NOMO-1 treated with DMSO at 0.1 percent for 48 hours (cell line): ENCODE measurements around the gene HNRNPF.

Experiments used
- DNase-seq: peaks from one replicate; lab custom pipeline; 2025; ENCODE audit not compliant: unreplicated experiment; lab: John Stamatoyannopoulos, UW

The HNRNPF gene

DNA sequence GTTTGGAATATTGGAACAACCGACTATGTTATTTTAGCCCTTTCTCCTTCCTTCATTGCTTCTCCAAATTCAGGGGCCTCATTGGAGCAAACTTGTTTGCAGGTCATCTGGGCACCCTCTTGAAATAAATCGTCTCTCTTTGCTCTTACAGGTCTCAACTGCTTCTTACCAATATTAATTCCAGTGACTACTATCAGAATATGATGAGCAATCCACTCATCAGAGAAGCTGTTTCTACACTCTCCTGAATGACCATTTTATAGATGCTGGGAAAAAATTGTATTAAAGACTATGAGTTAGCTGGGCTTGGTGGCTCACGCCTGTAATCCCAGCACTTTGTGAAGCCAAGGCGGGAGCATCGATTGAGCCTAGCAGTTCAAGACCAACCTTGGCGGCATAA lies 12.5 kb upstream of the HNRNPF start:
- DNase-seq, result no peak

DNA sequence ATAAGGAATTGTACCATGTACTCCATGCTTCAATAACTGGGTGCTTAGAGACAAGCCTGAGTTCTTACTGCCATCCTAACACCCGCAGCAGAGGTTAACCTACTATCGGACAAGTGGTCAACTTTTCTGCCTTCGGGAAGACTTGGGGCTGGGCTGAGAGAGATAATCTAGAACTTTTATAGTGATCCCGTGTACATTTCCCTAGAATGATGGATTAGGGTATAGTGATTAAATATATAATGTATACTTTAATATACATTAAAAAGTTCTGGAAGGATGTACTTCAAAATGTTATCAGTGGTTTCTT lies 12.2 kb upstream of the HNRNPF start:
- DNase-seq, result no peak

DNA sequence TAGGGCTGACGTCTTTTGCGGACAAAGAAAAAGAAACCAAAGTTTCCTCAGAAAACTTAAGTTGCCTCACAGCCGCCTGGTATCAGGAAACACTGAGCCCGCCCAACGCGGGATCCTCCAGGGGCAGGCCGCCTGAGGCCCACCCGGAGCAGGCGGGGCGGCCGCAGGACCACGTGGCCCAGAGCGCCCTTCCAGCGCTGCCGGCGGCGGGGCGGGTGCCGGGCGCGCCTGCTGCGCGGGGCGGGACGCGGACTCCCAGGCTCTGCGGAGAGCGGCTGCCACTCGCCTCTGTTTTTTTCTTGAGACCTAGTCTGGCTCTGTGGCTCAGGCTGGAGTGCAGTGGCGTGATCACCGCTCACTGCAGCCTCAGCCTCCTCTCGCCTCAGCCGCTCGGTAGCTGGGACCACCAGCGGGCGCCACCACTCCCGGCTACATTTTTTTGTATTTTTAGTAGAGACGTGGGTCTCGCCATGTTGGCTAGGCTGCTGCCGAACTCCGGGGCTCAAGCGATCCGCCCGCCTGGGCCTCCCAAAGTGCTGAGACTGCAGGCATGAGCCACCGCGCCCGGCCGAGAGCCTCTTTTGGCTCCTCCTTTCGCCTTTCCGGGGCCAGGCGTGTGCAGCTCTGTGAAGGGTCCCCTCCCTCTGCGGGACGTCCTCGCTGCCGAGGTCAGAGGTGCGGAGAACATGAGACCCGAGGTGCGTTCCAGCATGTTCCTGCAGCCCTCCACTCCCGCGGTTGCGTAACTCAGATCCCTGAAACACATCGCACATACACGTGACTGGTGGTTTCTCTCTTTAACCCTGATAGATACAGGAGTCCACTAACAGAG lies 11.6 kb upstream of the HNRNPF start:
- DNase-seq, result peak; percentile 89

DNA sequence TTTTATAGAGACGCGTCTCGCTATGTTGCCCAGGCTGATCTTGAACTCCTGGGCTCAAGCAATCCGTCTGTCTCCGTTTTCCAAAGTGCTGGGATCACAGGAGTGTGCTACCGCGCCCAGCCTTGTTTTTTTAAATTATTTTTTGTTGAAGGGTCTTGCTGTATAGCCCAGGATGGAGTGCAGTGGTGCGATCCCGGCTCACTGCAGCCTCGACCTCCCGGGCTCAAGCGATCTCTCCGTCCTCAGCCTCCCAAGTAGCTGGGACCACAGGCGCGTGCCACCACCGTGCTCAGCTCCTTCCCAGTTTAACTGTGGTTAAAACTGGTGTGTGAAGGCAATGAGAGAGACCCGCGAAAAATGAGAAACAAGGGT lies 11.0 kb upstream of the HNRNPF start:
- no peak for DNase-seq

DNA sequence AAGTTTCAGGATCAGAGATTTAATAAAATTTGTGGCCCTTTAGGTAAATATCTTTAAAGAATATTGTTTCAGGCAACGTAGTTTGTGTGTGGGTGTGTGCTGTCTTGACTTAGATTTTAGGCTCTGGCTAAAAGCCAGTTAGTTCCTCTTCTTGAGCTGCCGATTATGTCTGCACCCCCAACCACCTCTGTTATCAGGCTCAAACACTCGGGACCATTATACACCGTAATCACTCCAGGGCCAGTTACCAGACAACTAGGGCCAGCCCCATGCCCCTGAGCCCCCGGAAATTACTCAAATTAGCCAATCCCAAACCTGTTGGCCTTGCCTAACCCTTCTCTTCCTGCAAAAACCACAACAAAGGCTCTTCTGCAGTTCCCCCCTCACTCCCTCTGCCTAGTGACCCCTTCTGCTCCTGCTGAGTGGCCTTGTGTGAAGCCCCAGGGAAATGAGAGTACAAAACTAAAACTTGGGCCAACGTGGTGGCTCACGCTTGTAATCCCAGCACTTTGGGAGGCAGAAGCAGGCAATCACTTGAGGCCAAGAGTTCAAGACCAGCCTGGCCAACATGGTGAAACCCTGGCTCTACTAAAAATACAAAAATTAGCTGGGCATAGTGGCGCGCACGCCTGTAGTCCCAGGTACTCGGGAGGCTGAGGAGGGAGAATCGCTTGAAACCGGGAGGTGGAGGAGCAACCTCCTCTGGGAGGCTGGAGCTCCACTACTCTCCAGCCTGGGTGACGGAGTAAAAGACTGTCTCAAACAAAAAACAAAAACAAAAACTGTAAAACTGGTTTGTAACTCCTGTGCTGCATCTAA lies 9.2 kb upstream of the HNRNPF start:
- peak; percentile 98 for DNase-seq

DNA sequence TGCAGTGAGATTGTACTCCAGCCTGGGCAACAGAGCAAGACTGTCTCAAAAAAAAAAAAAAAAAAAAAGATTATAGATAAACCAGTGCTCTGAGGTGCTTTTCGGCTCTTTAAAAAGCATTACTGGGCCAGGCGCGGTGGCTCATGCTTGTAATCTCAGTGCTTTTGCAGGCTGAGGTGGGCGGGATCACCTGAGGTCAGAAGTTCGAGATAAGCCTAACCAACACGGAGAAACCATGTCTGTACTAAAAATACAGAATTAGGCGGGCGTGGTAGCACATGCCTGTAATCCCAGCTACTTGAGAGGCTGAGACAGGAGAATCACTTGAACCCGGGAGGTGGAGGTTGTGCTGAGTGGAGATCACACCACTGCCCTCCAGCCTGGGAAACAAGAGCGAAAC lies 6.6 kb upstream of the HNRNPF start:
- DNase-seq, result no peak

DNA sequence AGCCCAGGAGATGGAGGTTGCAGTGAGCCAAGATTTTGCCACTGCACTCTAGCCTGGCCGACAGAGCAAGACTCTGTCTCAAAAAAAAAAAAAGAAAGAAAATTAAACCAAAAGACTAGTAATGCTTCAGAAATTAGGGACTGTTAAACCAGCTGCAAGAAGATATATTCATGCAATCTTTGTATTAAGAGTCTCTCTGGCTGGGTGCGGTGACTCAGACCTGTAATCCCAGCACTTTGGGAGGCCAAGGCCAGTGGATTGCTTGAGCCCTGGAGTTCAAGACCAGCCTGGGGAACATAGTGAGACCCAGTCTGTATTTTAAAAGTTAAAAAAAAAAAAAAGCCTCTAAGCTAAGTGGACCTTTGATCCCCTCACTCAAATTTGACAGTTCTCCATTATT lies 2.5 kb upstream of the HNRNPF start:
- no peak for DNase-seq

DNA sequence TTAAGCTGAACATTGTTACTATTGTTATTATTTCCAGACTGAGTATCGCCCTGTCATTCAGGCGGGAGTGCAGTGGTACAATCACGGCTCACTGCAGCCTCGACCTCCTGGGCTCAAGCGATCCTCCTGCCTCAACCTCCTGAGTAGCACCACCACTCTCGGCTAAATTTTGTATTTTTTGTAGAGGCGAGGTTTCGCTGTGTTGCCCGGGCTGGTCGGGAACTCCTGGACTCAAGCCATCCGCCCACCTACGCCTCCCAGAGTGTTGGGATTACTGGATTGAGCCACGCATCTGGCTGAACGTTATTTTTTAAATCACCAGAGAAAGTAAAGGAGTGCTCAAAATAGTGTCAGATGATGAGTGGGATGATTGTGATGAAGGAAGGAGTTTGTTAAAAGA lies 1.4 kb upstream of the HNRNPF start:
- no peak for DNase-seq

DNA sequence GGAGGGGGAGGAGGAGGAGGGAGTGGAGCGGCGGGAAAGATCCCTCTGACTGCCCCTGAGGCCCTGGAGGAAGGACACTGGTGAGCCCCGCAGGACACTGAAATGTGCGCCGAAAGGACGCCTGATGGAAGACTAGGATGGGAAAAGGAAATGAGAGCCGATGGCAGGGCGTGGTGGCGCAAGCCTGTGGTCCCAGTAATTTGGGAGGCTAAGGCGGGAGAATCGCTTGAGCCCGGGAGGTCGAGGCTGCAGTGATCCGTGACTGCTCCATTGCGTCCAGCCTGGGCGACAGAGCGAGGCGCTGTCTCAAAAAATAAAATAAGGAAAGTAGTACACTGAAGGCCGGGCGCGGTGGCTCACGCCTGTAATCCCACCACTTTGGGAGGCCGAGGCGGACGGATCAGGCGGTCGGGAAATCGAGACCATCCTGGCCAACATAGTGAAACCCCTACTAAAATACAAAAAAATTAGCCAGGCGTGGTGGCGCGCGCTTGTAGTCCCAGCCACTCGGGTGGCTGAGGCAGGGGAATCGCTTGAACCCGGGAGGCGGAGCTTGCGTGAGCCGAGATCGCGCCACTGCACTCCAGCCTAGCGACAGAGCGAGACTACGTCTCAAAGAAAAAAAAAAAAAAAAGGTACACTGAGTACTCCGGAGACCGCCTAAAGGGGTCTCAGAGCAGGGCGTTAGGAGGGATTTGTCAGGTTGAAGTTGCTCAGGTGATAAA lies 561 bp upstream of the HNRNPF start:
- DNase-seq, result peak; percentile 35

DNA sequence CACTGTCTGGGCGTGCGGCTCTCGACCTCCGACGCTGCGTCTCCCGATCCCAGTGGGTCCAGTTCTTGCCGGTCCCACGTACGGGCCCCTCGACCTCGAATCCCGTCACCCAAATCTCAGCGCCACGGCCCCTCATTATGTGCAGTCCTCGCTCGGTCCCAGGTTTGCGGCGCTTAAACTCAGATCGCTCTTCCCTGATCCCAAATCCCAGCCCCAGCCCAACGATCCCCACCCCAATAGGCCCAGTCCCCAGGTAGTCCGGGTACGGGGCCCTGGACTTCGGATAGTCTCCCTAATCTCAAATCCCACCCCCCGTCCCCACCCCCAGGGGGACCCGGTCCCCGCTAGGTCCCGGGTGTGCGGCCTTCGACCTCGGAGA lies 666 bp downstream of the HNRNPF start:
- no peak for DNase-seq

DNA sequence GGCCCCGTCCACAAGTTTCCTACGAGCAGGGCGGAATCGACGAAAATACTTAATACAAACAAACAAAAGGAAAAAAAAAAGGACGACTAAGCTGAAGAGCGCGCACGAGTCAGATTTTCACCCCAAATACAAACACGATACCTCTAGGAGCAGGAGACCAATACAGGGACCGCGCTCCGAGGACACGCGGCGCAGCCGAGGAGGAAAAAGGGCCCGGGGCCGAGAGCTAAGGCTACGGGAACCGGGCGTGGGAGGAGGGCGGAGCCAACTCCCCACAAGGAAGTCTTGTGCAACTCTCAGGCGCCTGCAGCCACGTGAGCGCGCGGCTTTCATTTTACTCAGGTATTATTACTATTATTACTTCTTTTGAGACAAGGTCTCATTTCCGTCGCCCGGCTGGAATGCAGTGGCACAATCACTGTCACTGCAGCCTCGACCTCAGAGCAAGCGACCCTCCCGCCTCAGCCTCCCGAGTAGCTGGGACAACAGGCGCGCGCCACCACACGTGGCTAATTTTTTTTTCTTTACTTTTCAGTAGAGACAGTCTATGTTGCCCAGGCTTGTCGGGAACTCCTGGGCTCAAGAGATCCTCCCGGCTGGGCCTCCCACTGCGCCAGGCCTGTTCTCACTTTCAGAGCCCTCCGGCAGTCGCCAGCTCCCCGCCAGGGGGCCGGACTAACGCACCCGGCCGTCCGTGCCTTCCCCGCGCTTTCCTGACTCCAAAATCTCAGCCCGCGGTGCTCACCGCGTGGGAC lies 1.2 kb downstream of the HNRNPF start:
- peak; percentile 87 for DNase-seq

DNA sequence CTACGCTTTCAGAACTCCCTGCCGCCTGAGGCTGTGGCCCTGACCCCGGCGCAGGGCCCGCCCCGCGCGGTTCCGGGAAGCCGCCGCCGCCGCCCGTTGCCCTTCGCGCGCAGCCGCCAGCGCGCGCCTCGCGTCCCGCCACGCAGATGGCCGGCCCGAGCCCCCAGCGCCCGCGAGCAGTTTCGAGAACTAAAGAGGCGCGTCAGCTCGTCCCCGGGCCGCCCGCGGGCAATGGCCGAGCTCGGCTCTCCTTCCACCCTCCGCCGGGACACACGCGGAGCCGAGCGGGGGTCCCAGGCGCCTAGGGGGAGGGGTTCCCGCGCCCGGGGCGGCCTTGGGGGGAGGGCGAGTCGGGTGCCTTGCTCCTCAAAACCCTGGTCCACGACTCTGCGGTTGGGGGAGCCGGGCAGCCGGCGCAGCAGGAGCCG lies 1.8 kb downstream of the HNRNPF start:
- DNase-seq, result peak; percentile 29

DNA sequence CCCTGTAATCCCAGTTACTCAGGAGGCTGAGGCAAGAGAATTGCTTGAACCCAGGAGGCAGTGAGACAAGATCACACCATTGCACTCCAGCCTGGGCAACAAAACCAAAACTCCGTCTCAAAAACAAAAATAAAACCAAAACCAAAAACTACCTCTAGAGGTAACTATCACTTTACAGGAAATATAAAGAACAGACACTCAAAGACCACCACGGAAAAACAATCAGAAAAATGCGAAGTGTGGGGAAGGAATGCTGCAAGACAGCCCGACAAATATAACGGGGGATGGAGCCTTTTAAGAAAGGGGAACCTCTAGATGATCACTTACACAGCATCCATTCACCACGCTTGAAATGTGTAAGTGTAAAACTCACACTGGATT lies 4.3 kb downstream of the HNRNPF start:
- DNase-seq, result peak; percentile 30

DNA sequence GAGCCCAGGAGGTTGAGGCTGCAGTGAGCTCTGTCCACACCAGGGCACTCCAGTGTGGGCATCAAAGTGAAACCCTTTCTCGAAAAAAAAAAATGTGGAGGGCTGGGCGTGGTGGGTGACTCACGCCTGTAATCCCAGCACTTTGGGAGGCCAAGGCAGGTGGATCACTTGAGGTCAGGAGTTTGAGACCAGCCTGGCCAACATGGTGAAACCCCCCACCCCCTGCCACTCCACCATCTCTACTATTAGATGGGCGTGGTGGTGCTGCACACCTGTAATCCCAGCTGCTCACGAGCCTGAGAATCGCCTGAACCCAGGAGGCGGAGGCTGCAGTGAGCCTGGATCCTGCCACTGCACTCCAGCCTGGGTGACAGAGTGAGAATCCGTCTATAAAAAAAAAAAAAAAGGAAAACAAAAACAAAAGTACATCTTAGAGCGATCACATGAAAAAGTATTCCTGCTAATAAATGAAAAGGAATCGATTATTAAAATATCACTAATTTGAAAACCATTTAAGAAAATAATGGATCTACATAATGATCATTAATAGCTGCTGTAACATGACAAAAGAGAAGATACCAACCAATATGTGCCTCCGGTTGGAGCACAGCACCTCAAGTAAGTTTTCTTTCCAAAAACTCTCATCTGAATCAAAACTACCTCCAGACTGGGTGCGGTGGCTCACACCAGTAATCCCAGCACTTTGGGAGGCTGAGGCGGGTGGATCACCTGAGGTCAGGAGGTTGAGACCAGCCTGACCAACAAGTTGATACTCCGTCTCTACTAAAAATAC lies 4.9 kb downstream of the HNRNPF start:
- no peak for DNase-seq

DNA sequence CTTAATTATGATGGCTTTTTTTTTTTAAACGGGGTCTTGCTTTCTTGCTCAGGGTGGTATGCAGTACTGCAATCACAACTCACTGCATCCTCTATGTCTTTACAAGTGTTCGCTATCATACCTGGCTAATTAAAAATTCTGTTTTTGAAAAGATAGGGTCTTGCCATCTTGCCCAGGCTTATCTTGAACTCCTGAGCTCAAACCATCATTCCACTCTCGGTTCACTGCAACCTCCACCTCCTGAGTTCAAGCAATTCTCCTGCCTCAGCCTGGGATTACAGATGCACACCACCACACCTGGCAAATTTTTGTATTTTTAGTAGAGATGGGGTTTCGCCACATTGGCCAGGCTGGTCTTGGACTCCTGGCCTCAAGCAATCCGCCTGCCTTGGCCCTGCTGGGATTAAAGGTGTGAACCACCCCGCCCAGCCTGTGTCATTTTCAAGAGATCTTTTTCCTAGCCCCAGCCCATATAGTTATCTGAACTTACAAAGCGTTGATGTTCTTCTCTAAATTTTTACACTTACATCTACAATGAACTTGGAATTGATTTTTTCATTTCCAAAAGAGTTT lies 6.0 kb downstream of the HNRNPF start:
- no peak for DNase-seq

DNA sequence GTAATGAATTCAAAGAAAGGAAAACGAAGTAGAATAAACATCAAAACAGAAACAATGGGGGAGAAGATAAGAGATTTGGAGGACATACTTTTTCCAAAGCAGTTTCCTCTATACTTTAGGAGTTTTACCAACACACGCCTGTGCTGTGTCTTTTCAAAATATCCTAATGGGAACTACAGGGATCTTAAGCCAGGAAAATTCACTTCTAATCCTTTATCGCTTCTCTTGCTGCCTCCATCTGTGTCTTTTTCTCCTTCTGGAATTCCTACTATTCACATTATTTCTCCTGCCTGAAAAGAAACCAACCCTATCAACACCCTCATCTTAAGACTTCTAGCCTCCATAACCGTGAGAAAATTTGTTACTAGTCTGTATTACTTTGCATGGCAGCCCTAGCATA lies 6.8 kb downstream of the HNRNPF start:
- DNase-seq, result no peak

DNA sequence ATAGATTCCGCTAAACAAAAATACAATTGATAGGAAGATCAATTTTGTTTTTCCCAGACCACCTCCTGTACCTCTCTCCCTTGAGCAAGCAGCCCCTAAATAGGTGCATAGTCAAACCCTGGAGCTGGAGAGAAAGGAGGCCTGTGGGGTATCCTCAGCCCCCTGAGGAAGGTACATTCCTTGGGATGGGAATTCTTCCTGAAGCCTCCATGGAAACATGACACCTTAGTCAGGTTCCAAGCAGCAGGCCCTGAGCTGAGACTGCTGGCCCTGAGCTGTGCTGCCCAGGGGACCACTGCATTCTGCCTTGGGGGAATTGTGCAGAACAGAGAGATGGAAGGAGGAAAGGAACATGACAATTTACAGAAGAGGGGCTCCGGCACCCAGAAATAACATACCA lies 7.4 kb downstream of the HNRNPF start:
- DNase-seq, result no peak

DNA sequence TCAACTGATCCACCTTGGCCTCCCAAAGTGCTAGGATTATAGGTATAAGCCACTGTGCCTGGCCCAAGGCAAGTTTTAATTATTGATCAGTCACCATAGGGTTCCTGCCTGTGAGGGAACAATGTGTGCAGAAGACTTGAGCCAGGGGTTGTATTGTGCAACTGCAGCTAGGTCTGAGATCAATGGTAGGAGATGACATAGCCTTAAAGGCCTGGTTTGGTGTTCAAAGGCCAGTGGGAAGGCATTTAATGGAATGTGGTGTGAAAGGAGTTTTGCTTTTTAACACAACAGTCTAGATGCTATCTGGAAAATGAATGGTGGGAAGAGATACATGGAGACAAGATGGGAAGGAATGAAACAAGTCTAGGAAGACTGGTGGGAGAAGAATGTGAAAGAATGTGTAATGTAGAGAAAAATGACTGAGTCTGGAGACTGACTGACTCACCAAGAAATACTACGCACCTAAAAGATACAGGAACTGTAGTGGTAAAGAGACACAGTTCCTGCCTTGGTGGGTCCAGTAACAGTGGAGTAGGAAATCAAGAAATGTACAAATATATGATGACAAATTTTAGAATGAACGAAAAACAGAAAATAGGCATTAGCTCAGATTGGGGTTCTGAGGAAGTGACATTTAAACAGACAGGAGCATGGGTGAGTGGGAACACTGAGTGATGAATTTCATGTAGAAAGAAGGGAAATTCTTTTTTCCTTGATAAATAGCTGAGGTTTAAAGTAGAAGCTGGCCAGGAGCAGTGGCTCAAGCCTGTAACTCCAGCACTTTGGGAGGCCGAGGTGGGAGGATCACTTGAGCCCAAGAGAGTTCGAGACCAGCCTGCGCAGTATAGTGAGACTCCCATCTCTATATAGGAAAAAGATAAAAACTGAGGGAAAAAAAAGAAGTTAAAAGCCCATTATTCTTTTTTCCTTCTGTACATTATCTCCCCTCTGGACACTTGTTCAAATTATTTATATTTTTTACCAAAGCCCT lies 9.4 kb downstream of the HNRNPF start:
- DNase-seq, result peak; percentile 6

DNA sequence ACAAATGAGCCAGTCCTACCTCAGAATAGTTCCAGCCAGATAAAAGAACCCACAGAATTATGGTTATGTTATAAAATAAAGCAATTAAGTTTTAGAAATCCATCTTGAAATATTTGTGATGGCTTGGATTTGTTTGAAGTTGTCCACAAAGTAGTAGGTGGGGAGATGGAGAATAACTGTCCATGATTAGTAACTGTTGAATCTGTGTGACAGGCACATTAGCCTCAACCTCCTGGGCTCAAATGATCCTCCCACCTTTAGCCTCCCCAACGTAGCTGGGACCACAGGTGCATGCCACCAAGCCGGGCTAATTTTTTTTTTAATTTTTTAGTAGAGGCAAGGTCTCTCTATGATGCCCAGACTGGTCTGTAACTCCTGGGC lies 10.1 kb downstream of the HNRNPF start:
- DNase-seq, result no peak
